ENCODE measurements around the gene KSR2.

KSR2 gene

DNA sequence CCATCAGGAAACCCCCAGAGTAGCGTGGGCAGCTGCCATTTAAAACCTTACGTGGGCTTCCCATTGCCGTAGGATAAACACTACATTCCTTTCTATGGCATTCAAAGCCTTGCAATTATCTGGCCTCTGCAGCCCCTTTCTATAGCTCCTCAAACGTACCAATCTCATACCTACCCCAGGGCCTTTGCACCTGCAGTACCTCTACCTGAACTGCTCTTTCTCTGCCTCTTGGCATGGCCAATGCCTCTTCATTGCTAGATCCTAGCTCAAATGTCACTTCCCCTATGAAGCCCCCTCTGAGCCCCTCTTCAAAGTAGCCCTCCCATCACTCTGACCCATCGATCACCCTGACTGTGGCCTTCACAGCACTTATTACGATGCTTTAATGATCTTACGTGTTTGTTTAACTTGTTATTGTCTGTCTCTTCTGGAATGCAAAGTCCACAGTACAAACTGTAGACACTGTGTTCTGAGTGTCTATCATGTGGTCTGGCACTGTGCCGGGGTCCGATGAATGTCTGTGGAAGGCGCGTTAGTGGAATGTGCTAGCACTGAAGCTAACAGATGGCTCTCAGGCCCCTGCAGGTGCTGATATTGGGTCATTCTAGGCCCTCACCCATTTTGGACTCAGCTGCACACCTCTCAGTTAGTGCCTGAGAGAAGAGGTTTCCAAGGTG lies 450.1 kb downstream of the KSR2 start:
- no peak for DNase-seq

DNA sequence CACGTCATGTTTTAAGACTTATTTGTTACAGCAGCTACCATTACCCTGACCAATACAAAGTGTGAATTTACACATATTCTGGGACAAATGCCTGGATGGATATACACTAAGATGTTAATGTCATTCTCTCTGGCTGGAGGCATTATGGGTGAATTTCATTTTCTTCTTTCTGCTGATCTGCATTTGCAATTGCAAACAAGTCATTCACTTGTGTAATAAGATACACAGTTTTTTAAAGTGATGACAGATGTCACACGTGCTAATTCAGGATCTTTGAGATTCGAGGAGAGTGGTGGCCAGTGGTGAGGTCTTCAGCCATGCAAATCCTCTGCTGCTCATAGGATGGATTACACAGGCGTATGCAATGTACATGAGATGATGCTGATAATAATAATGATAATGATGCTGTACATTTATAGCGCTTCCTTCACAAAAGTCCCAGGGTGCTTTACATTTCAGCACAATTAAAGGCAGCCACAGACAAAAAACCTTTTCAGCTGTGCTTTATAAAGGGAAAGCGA lies 451.5 kb downstream of the KSR2 start:
- no peak for DNase-seq

DNA sequence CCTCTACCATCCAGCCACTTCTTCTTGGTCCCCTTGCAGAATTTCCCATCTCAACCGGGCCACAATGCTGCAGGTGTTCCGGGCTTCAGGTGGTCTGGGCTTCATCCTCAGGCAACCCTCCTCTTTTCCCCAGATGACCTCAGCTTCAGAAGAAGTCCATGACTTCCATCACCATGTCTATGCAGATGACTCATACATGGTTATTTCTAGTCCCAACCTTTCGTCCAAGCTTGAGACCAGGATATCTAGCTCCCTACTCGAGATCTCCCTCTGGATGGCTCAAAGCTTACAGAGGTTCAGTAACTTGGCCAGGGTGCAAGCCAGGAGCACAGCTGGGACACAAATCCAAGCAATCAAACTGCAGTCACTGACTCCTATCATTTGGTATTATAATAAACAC lies 452.8 kb downstream of the KSR2 start:
- no peak for DNase-seq

DNA sequence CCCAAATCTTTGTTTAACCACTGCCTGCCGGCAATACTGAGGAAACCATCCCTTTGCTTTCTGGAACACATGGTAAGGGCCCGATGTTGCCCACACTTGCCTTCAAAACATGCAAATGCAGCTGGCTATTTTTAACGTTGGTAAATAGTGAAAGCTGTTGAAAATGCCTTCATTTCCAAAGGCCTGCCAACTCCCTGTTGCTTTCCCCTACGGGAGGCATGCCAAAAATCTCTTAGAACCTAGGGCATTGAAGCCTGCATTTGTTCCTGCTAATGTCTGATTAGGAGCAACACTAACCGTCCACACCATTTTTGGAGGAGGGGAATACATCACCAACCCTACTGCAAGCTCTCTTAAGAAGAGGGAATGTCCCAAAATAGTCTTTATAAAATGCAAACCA lies 454.8 kb downstream of the KSR2 start:
- no peak for DNase-seq

DNA sequence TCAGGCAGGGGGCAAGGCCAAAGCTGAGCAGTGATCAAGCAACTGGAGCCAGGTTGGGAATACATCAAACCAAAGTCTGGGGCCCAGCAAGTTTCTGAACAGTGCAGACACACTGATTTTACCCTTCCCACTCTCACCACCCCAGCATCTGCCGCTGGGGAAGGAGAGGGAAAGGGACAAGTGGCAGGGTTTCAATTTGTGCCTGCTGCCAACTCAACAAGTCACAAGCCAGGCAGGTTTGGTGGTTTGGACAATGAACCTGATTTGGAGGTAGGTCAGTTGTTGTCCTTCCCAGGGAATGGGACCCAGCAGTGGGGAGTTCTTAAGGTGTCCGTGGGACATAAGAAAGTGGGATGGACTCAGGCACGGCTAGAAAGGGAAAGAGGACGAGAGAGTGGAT lies 455.4 kb downstream of the KSR2 start:
- DNase-seq = no peak

DNA sequence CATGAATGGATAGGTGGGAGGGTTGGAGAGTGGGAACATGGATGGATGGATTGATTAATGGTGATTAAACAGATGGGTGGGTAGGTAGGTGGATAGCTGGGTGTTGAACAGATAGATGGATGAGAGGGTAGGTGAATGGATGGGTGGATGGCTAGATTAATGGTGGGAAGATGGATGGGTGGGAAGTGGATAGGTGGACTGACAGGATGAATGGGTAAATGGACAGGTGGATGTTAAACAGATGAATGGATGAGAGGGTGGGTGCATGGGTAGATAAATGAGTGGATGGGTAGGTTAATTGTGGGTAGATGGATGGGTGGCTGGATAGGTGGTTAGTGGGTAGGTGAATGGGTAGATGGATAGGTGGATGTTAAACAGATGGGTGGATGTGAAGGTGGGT lies 460.3 kb downstream of the KSR2 start:
- DNase-seq = no peak

DNA sequence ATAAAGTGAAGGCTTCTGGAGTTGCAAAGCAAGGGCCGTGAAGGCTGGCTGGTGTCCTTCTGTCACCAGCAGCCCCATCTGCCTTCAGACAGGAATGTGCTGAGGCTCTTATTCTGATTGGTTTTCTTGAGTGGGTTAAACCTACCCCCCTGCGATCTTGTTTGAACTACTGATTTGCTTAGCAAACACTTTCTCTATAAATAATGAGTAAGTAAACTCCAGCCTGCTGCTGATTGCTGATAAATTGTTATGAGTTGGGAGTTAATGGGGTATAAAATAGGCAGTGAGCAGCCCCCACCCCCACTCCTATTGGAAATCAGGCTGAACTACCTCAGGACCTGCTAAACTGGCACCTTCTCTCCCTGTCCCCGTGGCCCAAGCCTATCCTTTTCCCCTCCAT lies 461.2 kb downstream of the KSR2 start:
- DNase-seq = no peak

DNA sequence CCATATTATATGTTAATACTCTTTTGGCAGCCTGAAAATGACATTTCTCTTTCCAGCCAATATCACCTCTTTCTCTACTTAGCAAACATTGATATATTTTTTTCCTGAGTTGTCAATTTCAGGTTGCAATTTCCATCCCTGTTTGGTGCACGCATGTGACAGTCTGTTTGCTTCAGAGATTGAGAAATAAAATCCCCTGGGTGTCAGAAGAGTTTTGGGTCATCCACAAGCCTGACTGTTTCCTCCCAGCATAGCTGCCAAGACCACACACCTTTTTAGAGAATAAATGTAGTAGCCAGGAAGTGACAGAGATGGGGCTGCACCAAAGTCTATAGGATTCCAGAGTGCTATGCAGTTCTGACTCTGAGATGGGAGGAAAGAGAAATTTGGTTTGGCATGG lies 462.5 kb downstream of the KSR2 start:
- DNase-seq = no peak

DNA sequence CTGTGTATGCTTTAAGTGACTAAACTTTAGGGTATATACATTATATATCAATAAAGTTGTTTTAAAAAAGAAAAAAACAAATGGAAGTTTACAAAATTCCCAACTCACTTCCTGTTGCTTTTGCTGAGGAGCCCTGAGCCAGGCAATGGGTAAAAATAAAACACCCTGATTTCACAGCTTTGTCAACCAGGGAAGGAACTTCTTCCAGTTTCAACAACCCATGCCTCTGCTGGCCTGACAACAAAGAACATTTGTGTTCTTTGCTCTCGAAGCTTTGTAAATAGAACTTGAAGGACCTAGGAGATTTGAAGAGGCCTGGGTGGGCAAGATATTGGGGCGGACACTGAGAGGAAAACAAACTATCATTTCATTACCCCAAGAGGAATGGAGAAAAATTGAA lies 466.2 kb downstream of the KSR2 start:
- no peak for DNase-seq

DNA sequence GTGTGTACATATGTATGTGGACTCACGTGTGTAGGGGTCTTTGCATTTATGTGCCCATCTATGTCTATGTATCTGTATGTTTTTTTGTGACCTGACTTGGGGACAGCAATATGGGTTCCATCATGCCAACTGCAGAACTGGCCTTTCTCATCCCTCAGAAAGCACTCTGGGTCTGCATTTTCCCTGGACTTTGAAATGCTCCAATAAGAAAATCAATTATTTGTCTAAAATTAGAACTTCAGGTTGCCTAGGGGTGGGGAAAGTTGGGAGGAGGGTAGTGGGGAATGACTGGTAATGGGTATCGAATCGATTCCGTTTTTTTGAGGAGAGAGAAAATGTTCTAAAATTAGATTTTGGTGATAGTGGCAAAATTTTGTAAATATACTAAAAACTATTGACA lies 466.6 kb downstream of the KSR2 start:
- DNase-seq = no peak

DNA sequence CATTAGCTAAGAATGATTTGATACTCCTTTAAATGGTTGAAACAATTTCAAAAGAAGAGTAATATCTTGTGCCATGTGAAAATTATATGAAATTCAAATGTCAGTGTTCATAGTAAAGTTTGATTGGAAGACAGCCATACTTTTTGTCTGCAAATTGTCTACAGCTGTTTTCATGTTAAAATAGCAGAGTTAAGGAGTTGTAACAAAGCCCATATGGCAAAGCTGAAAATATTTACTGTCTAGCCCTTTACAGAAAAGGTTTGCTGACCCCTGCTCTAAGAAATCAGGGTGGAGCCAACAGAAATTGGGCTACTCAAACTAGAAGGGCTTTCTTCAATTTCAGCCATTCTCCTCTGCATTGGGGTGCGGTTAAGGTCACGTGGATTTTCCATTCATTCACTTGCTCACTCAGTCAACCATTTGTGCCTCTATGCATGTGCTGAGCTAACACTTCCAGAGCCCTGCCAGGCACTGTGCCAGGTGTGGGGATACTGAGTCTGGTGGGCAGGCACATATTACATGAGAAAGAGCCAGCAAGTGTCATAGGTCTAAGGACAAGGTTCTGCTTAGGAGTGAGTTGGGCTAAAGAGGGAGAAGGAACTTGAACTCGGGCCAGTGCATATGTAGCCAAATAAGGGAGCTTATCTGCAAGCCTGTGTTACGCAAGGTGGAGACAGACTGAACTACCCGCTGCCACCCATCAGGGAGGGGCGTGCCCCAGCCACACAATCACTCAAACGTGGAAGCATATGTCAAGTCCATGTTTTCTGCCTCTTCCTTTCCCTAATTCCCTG lies 467.5 kb downstream of the KSR2 start:
- DNase-seq = no peak

DNA sequence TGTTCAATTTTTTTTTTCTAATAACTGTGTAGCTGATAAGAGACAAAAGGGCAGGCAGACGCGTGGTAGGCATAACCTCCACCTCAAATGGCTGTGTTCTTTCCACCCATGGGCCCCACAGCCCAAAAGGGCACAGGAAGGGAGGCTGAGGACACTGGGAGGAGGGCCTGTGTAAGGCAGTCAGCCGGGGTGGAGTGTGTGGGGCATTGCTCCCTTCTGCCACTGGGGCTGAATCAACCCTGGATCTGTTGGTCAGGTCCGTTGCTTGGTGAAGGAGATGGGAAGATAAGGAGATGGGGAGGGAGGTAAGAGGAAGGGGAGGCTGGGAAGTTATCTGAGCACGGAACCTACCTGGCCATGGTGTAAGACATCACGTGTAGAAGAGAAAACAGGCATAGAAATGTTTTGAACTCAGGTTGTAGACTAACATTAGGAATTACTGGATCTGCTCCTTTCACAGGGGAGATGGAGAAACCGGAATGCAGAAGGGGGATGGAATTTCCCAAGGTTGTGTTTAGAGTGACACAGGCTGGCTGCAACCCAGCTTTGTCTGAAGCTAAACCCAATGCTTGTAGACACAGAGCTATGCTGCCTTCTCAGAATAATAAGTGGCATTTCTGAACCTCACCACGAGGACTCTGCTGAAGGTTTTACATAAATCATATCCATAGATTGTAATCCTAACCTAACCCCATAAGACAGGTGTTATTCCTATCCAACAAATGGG lies 468.9 kb downstream of the KSR2 start:
- no peak for DNase-seq

DNA sequence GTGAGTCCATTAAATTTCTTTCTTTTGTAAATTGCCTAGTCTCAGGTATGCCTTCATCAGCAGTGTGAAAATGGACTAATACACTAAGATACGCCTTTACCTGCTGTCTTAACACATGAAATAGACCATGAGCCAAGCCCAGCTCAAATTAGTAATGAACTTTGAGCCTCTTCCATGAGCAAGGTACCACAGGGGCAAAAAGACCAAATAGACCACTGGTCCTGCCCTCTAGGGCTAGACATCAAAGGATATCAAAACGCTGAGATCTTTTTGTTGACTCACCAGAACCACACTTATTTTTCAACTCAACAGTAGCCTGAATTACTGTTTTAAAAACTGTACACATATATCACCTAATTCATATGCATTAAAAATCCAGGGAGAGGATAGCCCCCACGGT lies 469.9 kb downstream of the KSR2 start:
- no peak for DNase-seq

DNA sequence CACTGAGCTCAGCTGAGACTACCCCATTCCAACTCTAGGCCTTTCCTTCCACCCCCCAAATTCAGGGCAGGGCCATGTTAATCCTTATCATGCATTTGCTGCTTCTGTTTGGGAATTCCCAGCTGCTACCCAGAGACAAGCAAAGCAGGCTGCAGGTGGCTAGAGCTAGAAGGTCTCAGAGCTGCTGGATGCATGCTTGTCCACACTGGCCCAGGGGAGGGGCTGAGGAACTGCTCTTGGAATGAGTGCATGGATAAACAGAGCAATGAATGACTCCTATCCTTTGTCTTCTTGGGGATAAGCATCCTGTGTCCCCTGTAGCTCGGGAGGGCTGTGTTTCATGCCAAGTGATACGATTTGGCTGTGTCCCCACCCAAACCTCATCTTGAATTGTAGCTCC lies 470.5 kb downstream of the KSR2 start:
- no peak for DNase-seq

DNA sequence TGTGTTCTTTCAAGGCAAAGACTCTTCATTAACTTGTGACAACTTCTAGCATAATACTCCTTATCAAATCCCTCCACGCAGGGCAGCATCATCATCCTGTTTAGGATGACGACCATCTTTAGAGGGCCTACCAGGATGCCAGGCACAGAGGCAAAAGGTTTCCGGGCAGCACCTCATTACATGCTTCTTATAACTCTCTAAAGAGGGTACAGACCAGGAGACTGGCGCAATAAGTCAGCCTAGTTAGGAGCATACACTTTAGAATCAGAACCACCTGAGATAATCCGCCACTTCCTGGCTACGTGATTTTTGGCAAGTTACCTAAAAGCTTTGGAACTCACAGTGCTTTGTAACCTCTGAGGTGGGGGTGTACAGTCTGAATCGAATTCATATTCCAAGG lies 471.4 kb downstream of the KSR2 start:
- DNase-seq = no peak

DNA sequence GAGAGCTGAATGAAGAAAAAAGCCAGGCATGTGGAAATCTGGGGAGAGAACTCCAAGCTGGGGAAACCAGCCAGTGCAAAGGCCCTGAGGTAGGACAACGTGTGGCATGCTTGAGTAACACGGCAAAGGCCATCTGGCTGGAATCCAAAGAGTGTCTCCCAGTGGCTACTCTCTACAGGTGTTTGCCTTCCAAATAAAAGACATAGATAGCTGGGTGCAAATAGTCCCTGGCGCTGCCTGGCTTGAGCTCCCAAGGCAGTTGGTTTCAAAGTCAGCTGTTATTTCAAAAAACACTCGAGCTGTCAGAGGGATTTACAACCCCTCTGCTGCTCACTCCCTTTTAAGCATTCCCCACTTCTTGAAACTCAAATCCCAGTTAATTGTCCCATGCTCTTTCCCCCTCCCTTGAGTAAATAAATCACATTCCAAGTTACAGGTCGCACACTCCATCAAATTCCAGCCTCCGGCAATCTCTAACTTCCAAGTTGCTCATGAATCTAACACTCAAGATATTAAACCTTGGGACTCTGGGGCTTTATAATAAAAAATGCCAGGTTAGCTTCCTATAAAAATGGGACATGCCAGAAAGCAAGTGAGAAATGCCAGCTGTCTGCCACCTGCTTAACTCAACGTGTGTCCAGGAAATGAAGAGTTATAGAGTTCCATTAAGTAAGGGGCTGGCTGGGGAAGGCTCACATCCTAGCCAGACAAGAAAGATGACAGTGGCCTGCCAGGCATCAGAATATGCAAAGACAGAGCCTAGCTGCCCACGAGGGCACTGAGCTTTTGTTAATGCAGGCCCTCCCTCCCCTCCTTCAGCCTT lies 473.7 kb downstream of the KSR2 start:
- DNase-seq = no peak

DNA sequence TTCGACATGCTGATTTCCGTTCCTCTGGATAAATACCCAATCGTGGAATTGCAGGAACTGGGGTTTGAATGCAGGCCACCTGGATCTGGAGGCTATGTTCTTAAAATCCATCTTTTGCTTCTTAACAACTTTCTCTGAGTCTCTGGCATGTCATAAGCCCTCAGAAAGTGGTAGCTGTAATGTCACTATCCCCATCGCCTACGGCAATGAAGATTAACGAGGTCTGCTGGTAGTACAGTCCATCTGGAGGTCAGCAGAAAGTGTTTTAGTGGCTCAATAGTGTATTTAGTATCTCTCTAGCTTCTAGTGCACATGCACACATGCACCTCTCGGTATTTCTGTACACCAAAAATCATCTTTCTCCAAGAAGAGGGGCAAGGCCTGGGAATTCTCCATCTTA lies 477.1 kb downstream of the KSR2 start:
- DNase-seq = no peak

DNA sequence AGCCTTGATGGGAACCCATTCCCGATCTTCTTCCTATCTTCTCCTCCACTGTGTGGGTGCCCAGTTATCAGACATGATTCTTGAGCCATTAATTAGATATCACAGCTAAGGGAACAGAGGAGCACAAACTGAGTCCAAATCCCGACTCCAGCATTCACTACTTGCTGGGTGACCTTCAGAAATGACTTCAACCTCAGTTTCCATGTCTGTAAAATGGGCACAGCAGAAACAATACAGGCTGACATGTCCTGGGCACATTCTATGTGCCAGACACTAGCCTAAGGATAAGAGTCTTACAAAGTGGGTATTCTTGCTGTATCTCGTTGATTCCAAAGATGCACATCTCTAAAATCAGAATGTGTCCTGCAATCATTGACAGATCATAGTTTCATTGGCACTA lies 478.7 kb downstream of the KSR2 start:
- DNase-seq = no peak

DNA sequence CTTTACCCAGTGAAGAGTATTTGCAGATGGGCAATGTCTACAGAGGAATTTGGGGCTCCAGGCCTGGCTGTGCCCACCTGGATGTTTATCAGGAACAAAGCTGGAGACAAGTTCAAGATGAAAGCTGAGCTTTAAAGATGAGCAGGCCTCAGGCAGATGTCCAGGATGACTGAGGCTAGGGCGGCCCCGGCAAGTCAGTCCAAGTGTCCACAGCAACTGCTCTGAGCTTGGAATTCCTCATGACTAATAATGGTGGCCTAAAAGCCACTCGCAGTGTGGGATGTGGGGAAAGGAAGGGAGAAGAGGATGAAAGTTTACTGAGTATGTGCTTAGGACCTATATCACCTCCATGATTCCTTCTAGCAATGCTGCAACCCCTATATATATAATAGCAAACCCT lies 479.1 kb downstream of the KSR2 start:
- DNase-seq = no peak

DNA sequence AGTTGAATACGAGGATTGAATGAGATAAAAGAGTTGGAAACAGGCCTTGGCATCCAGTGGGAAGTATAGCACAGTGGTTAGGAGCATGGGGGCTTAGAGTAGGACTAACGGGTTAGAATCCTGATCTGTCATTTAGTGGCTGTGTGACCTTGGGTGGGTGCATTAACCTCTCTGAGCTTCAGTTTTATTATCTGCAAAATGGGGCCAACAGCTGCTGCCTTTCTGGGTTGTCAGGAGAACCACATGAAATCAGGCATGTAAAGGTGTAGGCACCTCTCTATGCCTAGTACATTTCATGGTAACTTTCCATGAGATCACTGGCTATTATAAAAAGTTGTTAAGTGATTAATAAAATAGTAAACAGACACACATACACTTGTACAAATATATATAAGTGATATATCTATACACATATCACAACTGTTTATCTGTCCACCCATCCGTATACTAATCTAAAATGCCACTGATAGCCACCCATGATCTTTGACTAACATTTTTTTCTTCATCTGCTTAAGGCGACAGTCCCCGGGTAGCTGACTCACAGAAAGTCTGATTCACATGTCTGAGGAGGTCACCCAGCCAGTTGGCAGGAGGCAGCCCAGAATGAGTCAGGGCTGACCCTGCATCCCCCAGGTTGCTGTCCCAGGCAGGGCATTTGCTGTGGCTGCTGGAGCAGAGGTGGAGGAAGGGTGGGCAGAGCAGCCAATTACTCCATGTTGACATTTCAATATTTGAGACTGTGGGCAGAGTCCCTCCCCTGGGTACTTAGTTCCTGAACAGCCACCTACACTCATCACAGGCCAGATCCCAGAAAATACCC lies 481.7 kb downstream of the KSR2 start:
- DNase-seq = no peak

DNA sequence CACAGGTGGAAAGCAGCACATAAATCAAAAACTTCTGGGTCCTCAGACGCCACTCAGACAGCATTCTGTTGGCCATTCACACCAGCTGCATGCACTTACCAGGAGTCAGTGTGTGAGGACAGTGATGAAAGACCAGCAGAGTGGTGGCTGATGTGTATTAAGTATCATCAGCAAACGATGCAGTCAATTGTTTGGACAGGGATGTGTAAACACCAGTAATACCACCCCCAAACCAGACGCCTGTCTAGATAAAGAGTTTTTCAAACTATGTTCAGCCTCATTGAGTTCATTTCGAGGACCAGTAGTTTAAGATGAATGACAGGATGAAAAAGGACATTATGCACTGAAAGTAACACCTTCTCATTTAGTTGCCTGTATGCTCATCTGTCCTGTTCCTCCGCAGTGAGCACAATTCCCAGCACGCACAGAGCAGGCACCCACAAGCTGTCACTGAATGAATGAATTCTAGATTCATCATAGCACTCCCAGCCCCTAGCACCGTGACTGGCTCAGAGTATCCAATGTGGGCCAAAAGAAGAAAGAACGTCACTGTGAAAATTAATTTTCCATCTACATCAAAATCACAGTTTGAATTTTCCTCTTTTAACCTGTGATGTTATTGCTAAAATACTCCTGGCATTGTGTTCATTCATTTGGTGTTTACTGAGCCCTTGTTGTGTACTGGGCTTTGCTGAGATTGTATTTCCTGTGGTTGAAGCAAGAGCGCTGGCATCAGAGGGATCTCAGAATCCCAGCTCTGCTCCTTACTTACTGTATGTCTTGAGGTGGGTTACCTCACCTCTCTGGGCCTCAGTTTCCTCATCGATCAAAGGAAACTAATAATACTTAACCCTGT lies 482.6 kb downstream of the KSR2 start:
- DNase-seq = no peak
